Measurements from ENCODE around the gene PTPRN2. TPM values are rescaled to one million over a fixed set of nuclear protein-coding genes. Genes with fewer than 3 reads are reported as not detected.
"Not testable (repeated sequence)": the region's sequence is repeated elsewhere in the genome, so short reads cannot be mapped to it uniquely, and the experiment has no call there.

PTPRN2 gene
- total RNA-seq, 1 donor from 2014 or later, result 2.4 TPM

GRCh38 chr7:157896774-157897555 is 690.7 kb downstream of the PTPRN2 start:
- DNase-seq (ENCODE audit: low read depth in 2 of 2), result no peak

- not testable (repeated sequence) for DNase-seq (ENCODE audit: low read depth in 2 of 2)
These were observed 691.3 kb downstream of the PTPRN2 start for GRCh38 chr7:157896376-157896675.

GRCh38 chr7:157895520-157896375 is 691.9 kb downstream of the PTPRN2 start:
- no peak for DNase-seq (ENCODE audit: low read depth in 2 of 2)

GRCh38 chr7:157895098-157895497 is 692.5 kb downstream of the PTPRN2 start:
- DNase-seq (ENCODE audit: low read depth in 2 of 2), result not testable (repeated sequence)

- no peak for DNase-seq (ENCODE audit: low read depth in 2 of 2)
These were observed 694.0 kb downstream of the PTPRN2 start for GRCh38 chr7:157893535-157894044.

GRCh38 chr7:157892751-157893523 is 694.7 kb downstream of the PTPRN2 start:
- DNase-seq (ENCODE audit: low read depth in 2 of 2), result no peak

- no peak for DNase-seq (ENCODE audit: low read depth in 2 of 2)
These were observed 696.7 kb downstream of the PTPRN2 start for GRCh38 chr7:157890921-157891401.

- DNase-seq (ENCODE audit: low read depth in 2 of 2), result no peak
These were observed 698.1 kb downstream of the PTPRN2 start for GRCh38 chr7:157889480-157889879.

GRCh38 chr7:157888579-157888978 is 699.0 kb downstream of the PTPRN2 start:
- DNase-seq (ENCODE audit: low read depth in 2 of 2), result no peak

- no peak for DNase-seq (ENCODE audit: low read depth in 2 of 2)
These were observed 700.2 kb downstream of the PTPRN2 start for GRCh38 chr7:157887400-157887799.

GRCh38 chr7:157886711-157887110 is 700.9 kb downstream of the PTPRN2 start:
- no peak for DNase-seq (ENCODE audit: low read depth in 2 of 2)

- no peak for DNase-seq (ENCODE audit: low read depth in 2 of 2)
These were observed 701.4 kb downstream of the PTPRN2 start for GRCh38 chr7:157886266-157886665.

GRCh38 chr7:157885140-157885539 is 702.5 kb downstream of the PTPRN2 start:
- DNase-seq (ENCODE audit: low read depth in 2 of 2), result no peak

GRCh38 chr7:157884461-157885062 is 703.1 kb downstream of the PTPRN2 start:
- DNase-seq (ENCODE audit: low read depth in 2 of 2), result no peak

- no peak for DNase-seq (ENCODE audit: low read depth in 2 of 2)
These were observed 706.4 kb downstream of the PTPRN2 start for GRCh38 chr7:157881048-157881771.

- no peak for DNase-seq (ENCODE audit: low read depth in 2 of 2)
These were observed 708.2 kb downstream of the PTPRN2 start for GRCh38 chr7:157879391-157879790.

- DNase-seq (ENCODE audit: low read depth in 2 of 2), result no peak
These were observed 710.1 kb downstream of the PTPRN2 start for GRCh38 chr7:157877298-157878090.

GRCh38 chr7:157876469-157877285 is 710.9 kb downstream of the PTPRN2 start:
- DNase-seq (ENCODE audit: low read depth in 2 of 2), result no peak
